Trophoblast cell (in vitro differentiated cells and primary cell): ENCODE results near the gene KRT15.

Experiments used
- DNase-seq, 2 donors: peaks; one replicate each; pipeline ENCODE4 v3.0.0-alpha.2; 2016
- H2AFZ ChIP-seq: 2 replicates; pipeline ENCODE4 v1.6.1; 2013; ENCODE audit warnings: low read length, moderate library complexity, mild to moderate bottlenecking; ENCODE audit not compliant: insufficient read depth, poor library complexity
- H2AK5ac ChIP-seq: 2 replicates; pipeline ENCODE4 v1.6.1; 2013; ENCODE audit warnings: mild to moderate bottlenecking, low read length
- H2BK120ac ChIP-seq: 2 replicates; pipeline ENCODE4 v1.6.1; 2013; ENCODE audit warnings: low read length, mild to moderate bottlenecking, moderate library complexity; ENCODE audit not compliant: insufficient read depth, poor library complexity
- H2BK12ac ChIP-seq: 2 replicates; pipeline ENCODE4 v1.6.1; 2013; ENCODE audit warnings: mild to moderate bottlenecking, low read length, moderate library complexity
- H2BK5ac ChIP-seq: 2 replicates; pipeline ENCODE4 v1.6.1; 2013; ENCODE audit warnings: low read length, low read depth, moderate library complexity, mild to moderate bottlenecking; ENCODE audit not compliant: poor library complexity
- H3K14ac ChIP-seq: 2 replicates; pipeline ENCODE4 v1.6.1; 2013; ENCODE audit warnings: mild to moderate bottlenecking, low read length
- H3K18ac ChIP-seq: 2 replicates; pipeline ENCODE4 v1.6.1; 2013; ENCODE audit warnings: mild to moderate bottlenecking, low read length
- H3K23ac ChIP-seq: 2 replicates; pipeline ENCODE4 v1.6.1; 2013; ENCODE audit warnings: low read length
- H3K27ac ChIP-seq: 2 replicates; pipeline ENCODE4 v1.5.1; 2013; ENCODE audit warnings: low read depth, mild to moderate bottlenecking, inconsistent platforms, low read length, moderate library complexity
- H3K27me3 ChIP-seq: 2 replicates; pipeline ENCODE4 v1.6.1; 2013; ENCODE audit warnings: inconsistent platforms, mild to moderate bottlenecking, low read length, moderate library complexity; ENCODE audit not compliant: insufficient read depth
- H3K36me3 ChIP-seq, 2 experiments: 1 replicate in 1 of 2; 2 replicates in 1 of 2; pipeline ENCODE4 v1.6.1; 2013; ENCODE audit warnings: low read length in 2 of 2, mild to moderate bottlenecking in 2 of 2, moderate library complexity in 1 of 2; ENCODE audit not compliant: insufficient read depth in 2 of 2, control insufficient read depth in 1 of 2
- H3K4ac ChIP-seq: 2 replicates; pipeline ENCODE4 v1.6.1; 2013; ENCODE audit warnings: low read depth, mild to moderate bottlenecking, low read length, moderate library complexity
- H3K4me1 ChIP-seq, 2 experiments: 1 replicate in 1 of 2; 2 replicates in 1 of 2; pipeline ENCODE4 v1.6.1; 2013; ENCODE audit warnings: low read length in 2 of 2, mild to moderate bottlenecking in 2 of 2, moderate library complexity in 1 of 2; ENCODE audit not compliant: insufficient read depth in 2 of 2, control insufficient read depth in 1 of 2
- H3K4me2 ChIP-seq: 2 replicates; pipeline ENCODE4 v1.6.1; 2013; ENCODE audit warnings: inconsistent platforms, mild to moderate bottlenecking, low read length, moderate library complexity
- H3K4me3 ChIP-seq: 2 replicates; pipeline ENCODE4 v1.5.1; 2013; ENCODE audit warnings: mild to moderate bottlenecking, low read depth, low read length, inconsistent platforms
- H3K79me1 ChIP-seq: one replicate; pipeline ENCODE4 v1.6.1; 2013; ENCODE audit warnings: low read length
- H3K79me2 ChIP-seq: 2 replicates; pipeline ENCODE4 v1.6.1; 2013; ENCODE audit warnings: low read length, mild to moderate bottlenecking; ENCODE audit not compliant: control insufficient read depth, insufficient read depth, poor library complexity
- H3K9ac ChIP-seq: 2 replicates; pipeline ENCODE4 v1.6.1; 2013; ENCODE audit warnings: mild to moderate bottlenecking, low read length
- H3K9me3 ChIP-seq: 2 replicates; pipeline ENCODE4 v1.6.1; 2013; ENCODE audit warnings: low read depth, mild to moderate bottlenecking, control low read depth, inconsistent platforms, low read length; ENCODE audit not compliant: insufficient read depth
- H4K12ac ChIP-seq: 2 replicates; pipeline ENCODE4 v1.6.1; 2013; ENCODE audit warnings: low read depth, mild to moderate bottlenecking, low read length, moderate library complexity
- H4K8ac ChIP-seq: 2 replicates; pipeline ENCODE4 v1.6.1; 2013; ENCODE audit warnings: low read depth, mild to moderate bottlenecking, low read length, moderate library complexity
- H4K91ac ChIP-seq: one replicate; pipeline ENCODE4 v1.6.1; 2013; ENCODE audit warnings: low read depth, mild to moderate bottlenecking, low read length, moderate library complexity
- WGBS: extraction: QIAGEN DNeasy Blood & Tissue Kit; methylation state at CpG from one replicate; pipeline ENCODE4 v1.1.7; 2013; ENCODE audit warnings: missing lambda C conversion rate; ENCODE audit not compliant: insufficient read length, insufficient coverage; ENCODE audit errors: extremely low coverage; 5-methylcytosine and 5-hydroxymethylcytosine counted together

KRT15 gene

DNA sequence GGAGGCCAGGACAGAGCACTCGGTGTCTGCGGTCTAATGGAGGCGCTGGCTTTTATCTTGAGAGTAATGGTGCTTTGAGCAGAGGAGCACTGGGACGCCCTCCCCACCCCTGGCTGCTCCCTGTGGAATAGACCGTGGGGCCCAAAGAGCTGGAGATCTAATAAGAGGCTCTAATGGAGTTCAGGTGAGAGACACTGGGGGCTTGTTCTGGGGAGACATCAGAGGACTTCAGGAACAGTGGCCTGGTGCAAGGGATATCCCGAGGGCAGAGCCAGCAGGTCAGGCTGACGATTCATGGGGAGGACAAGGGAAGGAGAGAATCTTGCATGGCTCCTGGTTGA lies 18.9 kb upstream of the KRT15 start:
- Histone ChIP-seq H4K12ac (no peak overlapping the region), H3K79me1 (peaks cover 27% of the 10 kb centered on the region), H2BK120ac (peak overlapping the region; percentile 94), H2AK5ac (peak overlapping the region; percentile 28), H2BK12ac (peak overlapping the region; percentile 88), H4K8ac (peak overlapping the region; percentile 49), H3K4me1 (peaks cover 45 to 56% of the 10 kb centered on the region in 2 experiments), H2BK5ac (peak overlapping the region; percentile 77), H2AFZ (no peak overlapping the region), H3K4me3 (no peak overlapping the region), H3K27me3 (no peaks in the 10 kb centered on the region), H3K9ac (no peak overlapping the region), H3K79me2 (peaks cover 5% of the 10 kb centered on the region), H3K4me2 (no peak overlapping the region), H3K4ac (no peak overlapping the region), H3K27ac (peak overlapping the region; percentile 84), H3K18ac (peak overlapping the region; percentile 77), H3K14ac (peak overlapping the region; percentile 84), H3K9me3 (no peaks in the 10 kb centered on the region), H4K91ac (peak overlapping the region; percentile 96), H3K23ac (no peak overlapping the region), H3K36me3 (no peaks in the 10 kb centered on the region)
- DNase-seq: no peak
- no CpG with 5 or more reads among the region's 7 CpGs for WGBS

DNA sequence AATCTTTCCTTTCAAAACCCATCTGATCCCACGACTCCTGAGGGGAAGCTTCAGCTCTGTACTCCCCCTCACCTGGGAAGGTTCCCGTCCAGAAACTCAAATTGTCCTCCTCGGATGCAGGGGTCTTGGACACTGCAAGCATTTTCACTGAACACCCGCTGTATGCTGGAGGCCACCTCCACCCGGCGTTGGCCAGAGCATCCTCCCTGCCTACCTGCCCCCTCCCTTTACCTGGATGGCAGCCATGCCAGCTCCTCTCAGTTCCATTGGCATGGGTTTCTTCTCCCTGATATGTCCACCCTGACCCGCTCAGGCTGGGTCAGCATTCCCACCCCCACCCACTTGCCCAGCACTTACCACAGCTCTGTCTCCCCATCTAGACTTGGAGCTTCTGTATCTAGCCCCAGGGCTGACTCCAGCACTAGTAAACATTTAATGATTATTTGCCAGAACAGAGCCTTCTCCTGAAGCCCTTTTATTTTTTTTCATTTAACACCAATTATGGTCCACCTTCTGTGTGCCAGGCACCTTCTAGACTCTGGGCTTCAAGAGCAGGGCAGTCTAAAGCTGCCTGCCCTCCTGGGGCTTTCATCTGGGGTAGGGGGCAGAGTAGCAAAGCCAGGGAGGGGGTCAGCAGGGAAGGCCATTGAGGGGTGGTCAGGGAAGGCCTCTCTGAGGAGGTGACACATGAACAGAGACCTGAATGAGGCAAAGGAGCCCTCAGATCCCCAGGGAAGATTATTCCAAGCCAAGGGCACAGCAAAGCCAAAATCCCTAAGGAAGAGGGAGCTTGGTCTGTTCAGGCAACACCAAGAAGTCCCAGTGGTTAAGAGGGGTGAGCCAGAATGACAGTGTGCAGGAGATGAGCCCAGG lies 18.3 kb upstream of the KRT15 start:
- Histone ChIP-seq H3K4me1 (peaks cover 45 to 58% of the 10 kb centered on the region in 2 experiments), H3K27ac (peak overlapping the region; percentile 84)
- WGBS: no CpG with 5 or more reads among the region's 7 CpGs

DNA sequence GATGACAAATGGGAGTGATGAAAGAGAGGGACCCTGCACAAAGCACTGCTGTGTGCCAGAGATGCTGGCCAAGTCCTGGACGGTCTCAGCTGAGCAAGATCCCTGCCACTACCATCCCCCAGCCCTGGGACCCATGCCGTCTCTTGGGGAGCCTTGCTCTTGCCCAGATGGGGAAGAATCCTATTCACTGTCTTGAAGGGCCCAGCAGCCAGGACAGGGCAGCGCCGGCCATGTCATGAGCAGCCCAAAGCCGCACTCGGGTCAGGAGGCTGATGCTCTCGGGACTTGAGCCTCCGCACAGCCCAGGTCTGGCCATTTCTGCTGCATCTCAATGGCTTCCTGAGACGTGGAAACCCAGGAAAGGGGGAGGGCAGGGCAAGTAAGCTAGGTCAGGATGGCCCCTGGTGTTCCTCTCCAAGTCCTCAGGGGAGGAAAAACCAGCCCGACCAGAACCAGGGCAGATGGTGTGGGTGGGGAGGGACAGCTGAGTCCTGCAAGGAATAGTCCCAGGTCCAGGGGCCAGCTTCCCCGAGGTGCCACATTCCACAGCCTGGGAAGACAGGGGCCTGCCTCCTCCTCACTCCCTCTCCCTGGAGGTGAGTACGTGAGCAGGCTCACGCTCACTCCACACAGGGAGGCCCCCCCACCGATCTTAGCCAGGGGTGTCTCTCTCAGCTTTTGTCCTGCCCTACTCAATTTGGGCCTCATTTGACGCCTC lies 17.2 kb upstream of the KRT15 start:
- peaks cover 27% of the 10 kb centered on the region for H3K79me1 ChIP-seq
- H3K18ac ChIP-seq: peak overlapping the region; percentile 92
- H3K27ac ChIP-seq: peak overlapping the region; percentile 94
- peak overlapping the region; percentile 75 for H3K14ac ChIP-seq
- peaks cover 5% of the 10 kb centered on the region for H3K79me2 ChIP-seq
- peak overlapping the region; percentile 97 for H2BK120ac ChIP-seq
- peak overlapping the region; percentile 87 for H2BK5ac ChIP-seq
- no peaks in the 10 kb centered on the region for H3K9me3 ChIP-seq
- H3K4ac ChIP-seq: peak overlapping the region; percentile 89
- H3K4me3 ChIP-seq: no peak overlapping the region
- H4K12ac ChIP-seq: no peak overlapping the region
- H3K4me2 ChIP-seq: peak overlapping the region; percentile 44
- H2AK5ac ChIP-seq: peak overlapping the region; percentile 97
- H2AFZ ChIP-seq: peak overlapping the region; percentile 21
- no peak overlapping the region for H3K9ac ChIP-seq
- peak; percentile 98 for DNase-seq
- H2BK12ac ChIP-seq: peak overlapping the region; percentile 97
- peak overlapping the region; percentile 57 for H4K8ac ChIP-seq
- no peaks in the 10 kb centered on the region for H3K36me3 ChIP-seq
- peak overlapping the region; percentile 96 for H4K91ac ChIP-seq
- H3K27me3 ChIP-seq: no peaks in the 10 kb centered on the region
- WGBS: no CpG with 5 or more reads among the region's 15 CpGs
- H3K4me1 ChIP-seq: peaks cover 48 to 61% of the 10 kb centered on the region in 2 experiments
- no peak overlapping the region for H3K23ac ChIP-seq

More for the DNA sequence above, 18.3 kb upstream of the KRT15 start:
- Histone ChIP-seq H3K4me2 (no peak overlapping the region), H4K91ac (peak overlapping the region; percentile 96), H3K4ac (peak overlapping the region; percentile 89), H3K79me2 (peaks cover 5% of the 10 kb centered on the region), H2AFZ (peak overlapping the region; percentile 64), H3K9ac (no peak overlapping the region), H3K27me3 (no peaks in the 10 kb centered on the region), H4K12ac (peak overlapping the region; percentile 14), H2AK5ac (peak overlapping the region; percentile 97), H3K36me3 (no peaks in the 10 kb centered on the region), H3K18ac (peak overlapping the region; percentile 92), H3K4me3 (no peak overlapping the region), H2BK12ac (peak overlapping the region; percentile 97), H3K23ac (no peak overlapping the region), H2BK120ac (peak overlapping the region; percentile 97), H4K8ac (peak overlapping the region; percentile 57), H3K79me1 (peaks cover 27% of the 10 kb centered on the region), H3K14ac (peak overlapping the region; percentile 84), H2BK5ac (peak overlapping the region; percentile 87), H3K9me3 (no peaks in the 10 kb centered on the region)
- DNase-seq: no peak

DNA sequence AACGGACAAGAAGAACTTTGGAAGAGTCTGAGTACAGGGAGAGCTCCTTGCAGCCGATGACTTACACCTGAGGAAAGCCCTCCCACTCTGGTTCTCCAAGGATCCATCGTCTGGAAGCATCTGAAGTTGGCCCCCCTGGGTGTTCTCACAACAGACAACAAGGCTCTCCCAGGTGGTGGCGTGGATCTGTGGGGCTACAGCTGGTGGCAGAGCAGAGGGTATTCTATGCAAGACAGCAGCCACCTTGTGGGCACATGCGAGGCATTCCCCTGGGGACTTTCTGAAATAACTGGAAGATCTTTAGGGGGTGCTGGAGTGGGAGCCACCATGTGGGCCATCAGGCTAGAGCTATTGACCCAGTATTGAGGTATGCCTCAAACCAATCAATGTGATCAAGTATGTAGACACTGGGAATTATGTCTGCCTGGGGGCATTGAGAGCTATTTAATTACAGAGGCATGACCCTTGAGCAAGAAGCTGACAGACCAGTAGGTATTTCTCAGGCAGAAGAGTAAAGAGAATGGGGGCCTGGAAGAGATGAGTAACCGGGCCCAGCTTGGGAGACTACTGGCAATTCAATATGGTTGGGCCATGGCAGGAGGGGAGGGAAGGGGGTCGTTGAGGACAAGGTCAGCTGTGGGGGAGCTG lies 16.3 kb upstream of the KRT15 start:
- peak overlapping the region; percentile 15 for H4K8ac ChIP-seq
- no peak overlapping the region for H3K18ac ChIP-seq

More for the DNA sequence above, 16.3 kb upstream of the KRT15 start:
- Histone ChIP-seq H2BK12ac (peak overlapping the region; percentile 23), H3K23ac (no peak overlapping the region), H3K4me1 (peaks cover 56 to 63% of the 10 kb centered on the region in 2 experiments), H3K79me2 (peaks cover 5% of the 10 kb centered on the region), H3K36me3 (no peaks in the 10 kb centered on the region), H3K9ac (no peak overlapping the region), H3K4me2 (no peak overlapping the region), H4K91ac (peak overlapping the region; percentile 94), H3K27ac (peak overlapping the region; percentile 94), H3K14ac (peak overlapping the region; percentile 62), H2BK5ac (peak overlapping the region; percentile 83), H2AK5ac (no peak overlapping the region), H3K9me3 (no peaks in the 10 kb centered on the region), H4K12ac (no peak overlapping the region), H3K79me1 (peaks cover 32% of the 10 kb centered on the region), H3K27me3 (no peaks in the 10 kb centered on the region), H3K4ac (no peak overlapping the region), H3K4me3 (no peak overlapping the region), H2AFZ (no peak overlapping the region), H2BK120ac (peak overlapping the region; percentile 90)
- peak; percentile 59 to 70 for DNase-seq
- WGBS: no CpG with 5 or more reads among the region's 7 CpGs
